ENCODE results near the gene RAB35.

GRCh38 chr12:120051535-120051934 lies 65.0 kb downstream of the RAB35 start:
- TF ChIP-seq, protein P1, sequence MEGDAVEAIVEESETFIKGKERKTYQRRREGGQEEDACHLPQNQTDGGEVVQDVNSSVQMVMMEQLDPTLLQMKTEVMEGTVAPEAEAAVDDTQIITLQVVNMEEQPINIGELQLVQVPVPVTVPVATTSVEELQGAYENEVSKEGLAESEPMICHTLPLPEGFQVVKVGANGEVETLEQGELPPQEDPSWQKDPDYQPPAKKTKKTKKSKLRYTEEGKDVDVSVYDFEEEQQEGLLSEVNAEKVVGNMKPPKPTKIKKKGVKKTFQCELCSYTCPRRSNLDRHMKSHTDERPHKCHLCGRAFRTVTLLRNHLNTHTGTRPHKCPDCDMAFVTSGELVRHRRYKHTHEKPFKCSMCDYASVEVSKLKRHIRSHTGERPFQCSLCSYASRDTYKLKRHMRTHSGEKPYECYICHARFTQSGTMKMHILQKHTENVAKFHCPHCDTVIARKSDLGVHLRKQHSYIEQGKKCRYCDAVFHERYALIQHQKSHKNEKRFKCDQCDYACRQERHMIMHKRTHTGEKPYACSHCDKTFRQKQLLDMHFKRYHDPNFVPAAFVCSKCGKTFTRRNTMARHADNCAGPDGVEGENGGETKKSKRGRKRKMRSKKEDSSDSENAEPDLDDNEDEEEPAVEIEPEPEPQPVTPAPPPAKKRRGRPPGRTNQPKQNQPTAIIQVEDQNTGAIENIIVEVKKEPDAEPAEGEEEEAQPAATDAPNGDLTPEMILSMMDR (conservative IDR thresholded peaks at IDR 0.05; ENCODE audit: low read depth, low read length): no peak
- TF ChIP-seq POLR2A (IDR thresholded peaks at IDR 0.05; ENCODE audit: low read depth, low read length) (no peak), RAD21 (IDR thresholded peaks at IDR 0.05; ENCODE audit: low read length) (no peak), SMC3 (IDR thresholded peaks at IDR 0.05; ENCODE audit: low read depth, low read length) (no peak), FOS (IDR thresholded peaks at IDR 0.05; ENCODE audit: low read depth, low read length) (no peak)

Data from IMR-90 (cell line).